PFSK-1 (cell line): Measurements from ENCODE around the gene APBB2.

ENCODE experiments used
- FOXP2 ChIP-seq: optimal IDR thresholded peaks from 2 replicates; pipeline ENCODE3; 2011; ENCODE audit warnings: borderline replicate concordance, control low read depth, inconsistent platforms; ENCODE audit not compliant: insufficient read depth; ENCODE audit errors: extremely low read length, extremely low read depth
- POLR2AphosphoS5 ChIP-seq: IDR thresholded peaks from 2 replicates; pipeline ENCODE4 v1.6.1; 2012; ENCODE audit warnings: low read depth, mild to moderate bottlenecking, control low read depth, low read length, moderate library complexity
- SIN3A ChIP-seq: IDR thresholded peaks from 2 replicates; pipeline ENCODE4 v1.6.1; 2012; ENCODE audit warnings: mild to moderate bottlenecking, low read length, moderate library complexity, borderline replicate concordance; ENCODE audit not compliant: insufficient read depth
- TAF1 ChIP-seq: IDR thresholded peaks from 2 replicates; pipeline ENCODE4 v1.6.1; 2012; ENCODE audit warnings: low read length, control low read depth, borderline replicate concordance; ENCODE audit not compliant: insufficient read depth
- TF ChIP-seq, protein P1 (sequence below), 2 experiments: IDR thresholded peaks; 2 replicates each; pipeline versions ENCODE4 v1.6.1 to v1.8.0; 2011 to 2012; ENCODE audit warnings: low read depth in 2 of 2, low read length in 2 of 2, control low read depth in 1 of 2, inconsistent platforms in 1 of 2, mild to moderate bottlenecking in 1 of 2, moderate library complexity in 1 of 2; ENCODE audit not compliant: insufficient read depth in 1 of 2

Gene APBB2

DNA sequence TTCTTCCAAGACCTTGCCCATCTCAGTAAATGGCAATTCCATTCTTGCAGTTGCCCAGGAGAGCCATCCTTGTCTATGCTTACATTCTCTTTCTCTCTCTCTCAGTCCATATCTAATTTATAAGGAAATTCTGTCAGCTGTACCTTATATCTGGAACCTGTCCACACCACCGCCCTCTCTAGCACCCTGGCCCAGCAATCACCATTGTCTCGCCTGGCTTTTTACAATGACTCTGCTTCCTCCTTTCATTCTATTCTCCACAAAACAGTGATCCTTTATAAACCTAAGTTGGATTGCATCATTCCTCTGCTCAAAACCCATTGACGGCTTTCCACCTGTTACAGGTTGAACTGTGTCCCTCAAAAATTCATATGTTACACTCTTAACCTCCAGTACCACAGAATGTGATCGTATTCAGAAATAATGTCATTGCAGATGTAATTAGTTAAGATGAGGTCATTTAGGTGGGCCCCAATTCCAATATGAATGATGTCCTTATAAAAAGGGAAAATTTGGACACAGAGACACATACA is 31.3 kb downstream of the APBB2 start:
- TF ChIP-seq TAF1 (no peak), SIN3A (no peak), POLR2AphosphoS5 (no peak), FOXP2 (no peak)
- TF ChIP-seq, protein P1, sequence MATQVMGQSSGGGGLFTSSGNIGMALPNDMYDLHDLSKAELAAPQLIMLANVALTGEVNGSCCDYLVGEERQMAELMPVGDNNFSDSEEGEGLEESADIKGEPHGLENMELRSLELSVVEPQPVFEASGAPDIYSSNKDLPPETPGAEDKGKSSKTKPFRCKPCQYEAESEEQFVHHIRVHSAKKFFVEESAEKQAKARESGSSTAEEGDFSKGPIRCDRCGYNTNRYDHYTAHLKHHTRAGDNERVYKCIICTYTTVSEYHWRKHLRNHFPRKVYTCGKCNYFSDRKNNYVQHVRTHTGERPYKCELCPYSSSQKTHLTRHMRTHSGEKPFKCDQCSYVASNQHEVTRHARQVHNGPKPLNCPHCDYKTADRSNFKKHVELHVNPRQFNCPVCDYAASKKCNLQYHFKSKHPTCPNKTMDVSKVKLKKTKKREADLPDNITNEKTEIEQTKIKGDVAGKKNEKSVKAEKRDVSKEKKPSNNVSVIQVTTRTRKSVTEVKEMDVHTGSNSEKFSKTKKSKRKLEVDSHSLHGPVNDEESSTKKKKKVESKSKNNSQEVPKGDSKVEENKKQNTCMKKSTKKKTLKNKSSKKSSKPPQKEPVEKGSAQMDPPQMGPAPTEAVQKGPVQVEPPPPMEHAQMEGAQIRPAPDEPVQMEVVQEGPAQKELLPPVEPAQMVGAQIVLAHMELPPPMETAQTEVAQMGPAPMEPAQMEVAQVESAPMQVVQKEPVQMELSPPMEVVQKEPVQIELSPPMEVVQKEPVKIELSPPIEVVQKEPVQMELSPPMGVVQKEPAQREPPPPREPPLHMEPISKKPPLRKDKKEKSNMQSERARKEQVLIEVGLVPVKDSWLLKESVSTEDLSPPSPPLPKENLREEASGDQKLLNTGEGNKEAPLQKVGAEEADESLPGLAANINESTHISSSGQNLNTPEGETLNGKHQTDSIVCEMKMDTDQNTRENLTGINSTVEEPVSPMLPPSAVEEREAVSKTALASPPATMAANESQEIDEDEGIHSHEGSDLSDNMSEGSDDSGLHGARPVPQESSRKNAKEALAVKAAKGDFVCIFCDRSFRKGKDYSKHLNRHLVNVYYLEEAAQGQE (IDR thresholded peaks at IDR 0.05; ENCODE audit: insufficient read depth in 1 of 2, low read depth in 2 of 2, low read length in 2 of 2) = no peak

DNA sequence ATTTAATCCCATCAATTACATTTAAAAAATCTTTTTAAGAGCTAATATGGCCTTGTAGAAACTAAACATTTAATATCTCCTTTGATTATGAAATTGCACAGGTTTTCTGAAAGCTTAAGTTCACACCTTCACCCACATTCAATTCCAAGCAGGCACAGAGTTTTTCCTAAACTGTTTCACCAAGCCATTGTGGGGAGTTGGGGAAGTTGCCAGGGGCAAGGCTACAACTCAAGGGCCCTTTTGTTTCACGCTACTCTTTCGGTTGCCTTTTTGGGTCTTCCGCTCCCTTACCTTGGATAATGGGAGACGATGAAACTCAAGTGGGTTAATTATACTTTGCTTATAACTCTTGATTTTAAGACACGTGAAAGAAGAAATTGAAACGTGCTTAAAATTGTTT is 33.3 kb downstream of the APBB2 start:
- TF ChIP-seq, protein P1 (IDR thresholded peaks at IDR 0.05; ENCODE audit: insufficient read depth in 1 of 2, low read depth in 2 of 2, low read length in 2 of 2) = no peak
- TF ChIP-seq SIN3A = no peak
- no peak for TF ChIP-seq FOXP2
- TF ChIP-seq TAF1 = no peak
- no peak for TF ChIP-seq POLR2AphosphoS5

DNA sequence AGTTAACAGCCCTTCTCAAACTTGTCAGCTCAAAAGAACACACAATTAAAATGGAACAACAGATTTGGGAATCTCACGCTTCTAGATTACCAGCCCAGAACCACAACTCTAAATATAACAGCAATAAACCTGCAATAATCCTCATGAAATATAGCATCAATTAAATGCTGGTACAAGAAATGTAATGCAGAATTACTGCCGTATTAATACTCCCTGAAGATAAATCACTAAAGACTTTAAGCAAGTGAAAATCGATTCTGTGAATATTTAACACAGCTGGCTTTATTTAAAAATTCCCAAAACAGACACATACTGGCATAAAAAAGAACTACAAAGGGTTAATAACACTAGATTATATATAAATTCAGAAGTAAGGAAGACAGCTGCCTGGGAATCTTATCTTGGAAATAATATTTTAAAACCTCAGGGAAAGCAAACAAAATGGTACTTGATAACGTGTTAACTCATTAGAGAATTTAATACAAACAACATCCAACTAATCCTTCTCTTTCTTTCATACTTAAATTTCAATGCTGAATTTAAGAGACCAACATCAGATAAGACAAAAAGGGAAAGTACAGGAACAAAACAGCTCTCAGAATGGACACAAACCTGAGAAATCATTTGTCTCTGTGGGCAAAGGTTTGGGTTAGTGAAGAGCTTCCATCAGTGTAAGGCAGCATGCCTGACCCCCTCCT is 34.7 kb downstream of the APBB2 start:
- TF ChIP-seq TAF1 (no peak), FOXP2 (no peak), SIN3A (no peak), POLR2AphosphoS5 (no peak)
- TF ChIP-seq, protein P1 (IDR thresholded peaks at IDR 0.05; ENCODE audit: insufficient read depth in 1 of 2, low read depth in 2 of 2, low read length in 2 of 2) = no peak

DNA sequence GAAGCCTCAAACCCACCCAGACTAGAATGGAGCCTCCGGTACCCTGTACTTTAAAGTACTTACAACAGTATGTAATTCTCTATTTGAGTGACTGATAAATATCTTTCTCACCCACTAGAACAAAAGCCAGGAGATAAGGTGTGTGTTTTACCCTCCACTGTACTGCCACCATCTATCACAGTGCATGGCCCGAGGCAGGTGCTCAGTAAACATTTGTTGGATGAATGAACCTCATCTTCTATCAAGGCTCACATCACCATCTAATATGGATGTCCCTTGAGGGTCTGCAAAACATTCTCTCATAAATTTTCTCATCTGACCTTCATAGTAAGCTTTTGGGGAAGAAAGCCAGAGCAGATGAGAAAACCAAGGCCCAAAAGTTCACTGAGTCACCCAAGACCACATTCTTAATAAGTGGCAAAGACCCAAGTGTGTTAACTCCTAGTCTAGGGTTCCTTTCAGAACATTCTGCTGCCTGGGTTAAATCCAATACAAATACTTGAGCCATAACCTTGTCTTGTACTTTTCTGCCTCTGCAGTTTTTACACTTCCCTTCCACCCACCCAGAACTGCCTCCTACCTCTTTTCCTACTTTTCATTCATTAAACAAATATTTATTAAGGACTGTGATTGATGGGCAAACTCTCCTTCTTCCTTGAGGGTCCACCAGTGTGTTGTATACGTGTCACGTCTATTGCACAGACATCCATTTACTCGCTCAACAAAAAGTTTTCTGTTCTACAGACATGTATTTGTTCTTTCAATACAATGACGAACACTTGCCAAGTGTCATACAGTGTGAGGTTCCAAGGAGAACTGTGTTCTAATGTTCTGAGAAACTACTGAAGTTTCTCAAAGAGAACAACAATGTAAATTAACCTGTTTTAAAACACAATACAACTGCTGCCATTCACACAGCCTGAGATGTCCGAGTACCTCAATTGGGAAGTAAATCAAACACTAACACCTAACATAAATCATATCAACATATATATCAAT is 35.7 kb downstream of the APBB2 start:
- TF ChIP-seq FOXP2 (no peak), SIN3A (peak; percentile 15; the same call in 1 of the 2 replicates)

DNA sequence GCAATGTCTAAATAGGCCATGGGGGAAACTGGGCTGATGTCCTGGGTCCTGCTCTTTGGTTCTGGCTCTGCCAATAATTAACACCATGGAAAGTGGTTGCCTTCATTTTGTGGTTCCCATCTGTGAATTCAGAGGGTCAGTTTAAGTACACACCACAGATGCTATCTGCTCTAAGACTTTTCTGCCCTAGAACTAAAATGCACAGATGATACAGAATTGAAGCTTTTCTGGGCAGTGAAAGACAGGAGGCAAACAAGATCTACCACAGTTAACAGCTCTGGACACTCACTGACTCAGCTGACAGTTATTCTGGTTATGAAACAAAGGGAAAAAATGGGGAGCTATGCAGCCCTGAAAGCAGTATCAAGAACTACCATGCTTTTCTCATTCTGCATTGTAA is 37.3 kb downstream of the APBB2 start:
- no peak for TF ChIP-seq TAF1
- no peak for TF ChIP-seq FOXP2
- TF ChIP-seq, protein P1 (IDR thresholded peaks at IDR 0.05; ENCODE audit: insufficient read depth in 1 of 2, low read depth in 2 of 2, low read length in 2 of 2) = no peak
- no peak for TF ChIP-seq POLR2AphosphoS5
- no peak for TF ChIP-seq SIN3A
